ENCODE measurements around the gene KLF9.

The KLF9 gene

DNA sequence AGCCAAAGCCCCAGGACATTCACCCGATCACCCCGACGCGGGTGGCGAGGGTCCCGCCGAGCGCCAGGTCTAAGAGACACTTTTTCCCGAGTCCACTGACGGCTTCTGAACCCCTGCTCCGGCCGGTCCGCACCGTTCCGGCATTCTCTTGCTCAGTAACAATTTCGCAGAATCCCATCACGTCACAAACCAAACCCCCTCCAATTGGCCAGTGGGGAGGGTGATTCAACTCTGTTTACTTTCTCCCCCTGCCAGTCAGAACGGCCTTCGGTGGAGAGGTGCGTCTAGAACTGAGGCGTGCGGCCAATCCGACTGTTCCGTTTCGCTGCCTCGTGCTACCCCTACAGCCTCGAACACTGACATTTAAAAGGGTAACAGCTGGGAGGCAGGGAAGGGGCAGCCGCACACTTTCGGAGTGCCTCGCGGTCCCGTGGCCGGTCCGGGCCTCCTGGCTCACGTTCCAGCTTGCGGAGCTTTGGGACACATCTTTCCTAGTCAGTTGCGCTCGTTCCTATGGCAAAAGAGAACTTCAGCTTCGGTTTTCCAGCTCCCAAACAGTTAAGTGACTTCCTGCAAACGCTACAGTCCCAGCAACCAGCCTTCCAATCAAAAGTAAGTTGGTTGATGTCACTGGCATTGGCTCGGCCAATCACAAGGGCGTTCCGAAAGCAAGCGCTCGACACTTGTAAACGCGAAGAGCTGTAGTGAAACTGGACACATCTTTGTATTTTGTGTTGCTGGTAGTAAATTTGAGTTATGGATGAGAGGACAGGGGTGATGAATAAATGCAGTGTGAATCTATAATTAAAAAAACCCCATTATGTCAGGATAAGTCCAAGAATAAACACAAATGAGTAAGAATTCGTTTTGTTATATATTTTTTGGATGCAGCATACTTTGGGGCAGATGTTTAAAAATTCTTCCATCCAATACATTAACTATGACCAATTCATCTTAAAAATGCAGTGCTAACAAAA is at the start of gene KLF9:
Gene KLF9, minus strand, starts transcription at position 859 of the 977 bp plus-strand sequence. CDS start 1,294 bp downstream, outside the sequence.
- peak; percentile 97 for DNase-seq (ENCODE audit: low read depth)

DNA sequence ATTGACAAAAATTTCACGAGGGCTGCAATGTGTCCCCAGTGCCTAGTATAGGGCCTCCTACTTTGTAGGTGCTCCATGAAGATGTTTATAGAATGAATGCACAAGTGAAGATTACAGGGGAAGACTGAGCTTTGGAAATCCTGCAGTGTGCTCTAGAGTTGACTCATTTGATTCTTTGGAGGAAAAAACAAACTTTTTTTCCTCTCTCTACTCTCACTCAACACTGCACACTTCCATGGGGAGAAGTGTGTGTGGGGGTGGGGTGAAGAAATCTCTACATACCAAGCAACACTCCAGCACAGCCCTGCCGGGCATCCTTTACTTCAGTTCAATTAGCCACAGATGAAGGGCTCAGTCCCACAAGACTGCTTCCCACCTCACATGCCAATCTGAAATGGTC is 49.4 kb upstream of the KLF9 start:
- no peak for DNase-seq (ENCODE audit: low read depth)

DNA sequence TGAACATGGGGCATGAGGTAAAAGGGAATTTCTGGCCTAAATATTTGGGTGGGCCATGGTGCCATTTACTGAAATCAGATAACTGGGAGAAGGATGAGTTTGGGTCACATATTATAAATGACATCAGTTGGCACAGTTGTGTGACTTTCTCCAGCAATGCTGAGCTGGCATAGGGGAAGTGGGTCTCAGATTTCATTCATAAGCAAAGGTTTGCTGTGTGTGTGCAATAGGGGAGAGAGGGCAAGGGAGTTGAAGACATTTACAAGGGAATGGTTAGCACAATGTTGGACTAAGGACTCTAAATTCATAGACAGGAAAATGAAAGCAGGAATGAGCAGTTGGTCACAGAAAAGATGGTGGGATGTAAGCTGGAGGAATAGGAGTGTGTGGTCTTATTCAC is 47.8 kb upstream of the KLF9 start:
- DNase-seq (ENCODE audit: low read depth) = no peak

DNA sequence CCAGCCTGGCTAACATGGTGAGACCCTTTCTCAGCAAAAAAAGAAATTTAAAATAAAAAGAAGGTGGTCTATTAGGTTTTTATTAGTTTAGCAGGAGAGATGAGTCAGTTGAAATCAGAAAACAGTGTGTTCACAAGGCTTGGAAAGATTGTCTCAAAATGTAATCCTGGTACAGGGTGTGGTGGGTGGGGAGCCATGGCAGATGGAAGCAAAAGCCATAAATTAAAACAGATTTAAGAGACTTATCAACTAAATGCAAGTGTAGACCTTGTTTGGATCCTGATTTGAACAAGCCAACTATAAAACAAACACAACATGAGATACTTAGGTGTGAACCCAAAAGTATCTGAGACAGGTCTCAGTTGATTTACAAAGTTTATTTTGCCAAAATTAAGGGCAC is 42.8 kb upstream of the KLF9 start:
- no peak for DNase-seq (ENCODE audit: low read depth)

DNA sequence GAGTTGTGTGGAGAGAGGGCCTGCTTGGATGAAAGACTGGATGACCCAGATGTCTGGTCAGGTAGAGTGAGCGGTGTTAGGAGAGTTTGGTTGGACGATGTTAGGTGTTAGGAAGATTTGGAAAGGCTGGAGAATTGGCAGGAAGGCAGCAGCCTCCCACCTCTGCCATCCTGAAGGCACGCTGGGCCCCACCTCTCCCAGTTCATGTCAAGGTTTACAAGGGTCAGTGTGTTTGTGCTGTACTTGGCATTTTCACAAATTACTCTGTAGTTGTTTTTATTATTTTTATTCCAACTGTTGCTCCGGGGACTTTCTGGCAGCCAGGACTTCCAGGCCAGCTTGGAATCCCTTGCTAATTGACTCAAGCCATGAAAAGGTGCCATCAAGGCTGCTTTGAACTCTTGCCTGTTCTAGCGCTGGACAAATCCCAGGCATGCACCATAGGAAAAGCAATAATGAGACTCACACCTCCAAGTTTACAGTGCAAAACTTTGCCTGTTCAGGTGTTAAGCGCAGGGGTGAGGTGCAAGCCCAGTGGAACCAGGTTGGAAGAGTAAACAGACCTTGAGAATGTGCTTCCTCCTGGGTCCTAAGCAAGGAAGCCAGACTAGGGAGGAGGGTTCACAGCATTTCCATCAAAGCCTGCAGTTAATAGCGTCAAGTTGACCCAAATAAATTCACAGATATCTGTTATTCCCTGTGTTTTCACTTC is 41.7 kb upstream of the KLF9 start:
- no peak for DNase-seq (ENCODE audit: low read depth)

DNA sequence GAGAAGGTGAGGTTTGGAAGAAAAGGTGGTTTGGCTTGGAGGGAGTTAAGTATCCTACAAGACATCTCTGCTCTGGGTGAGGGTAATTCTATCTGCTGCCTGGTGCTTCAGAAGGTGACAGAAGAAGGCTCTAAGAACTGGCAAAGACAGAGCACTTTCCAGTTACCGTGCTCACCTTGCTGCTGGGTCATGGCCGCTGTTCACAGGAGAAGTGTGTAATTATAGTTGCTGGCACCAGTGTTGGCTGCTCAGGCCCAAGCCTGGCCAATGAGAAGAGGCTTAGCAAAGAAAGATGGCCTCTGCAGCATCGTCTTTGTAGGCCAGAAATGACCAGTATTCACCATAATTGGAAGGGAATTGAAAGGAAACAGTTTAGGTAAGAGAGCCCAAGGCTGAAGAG is 37.9 kb upstream of the KLF9 start:
- DNase-seq (ENCODE audit: low read depth) = no peak

DNA sequence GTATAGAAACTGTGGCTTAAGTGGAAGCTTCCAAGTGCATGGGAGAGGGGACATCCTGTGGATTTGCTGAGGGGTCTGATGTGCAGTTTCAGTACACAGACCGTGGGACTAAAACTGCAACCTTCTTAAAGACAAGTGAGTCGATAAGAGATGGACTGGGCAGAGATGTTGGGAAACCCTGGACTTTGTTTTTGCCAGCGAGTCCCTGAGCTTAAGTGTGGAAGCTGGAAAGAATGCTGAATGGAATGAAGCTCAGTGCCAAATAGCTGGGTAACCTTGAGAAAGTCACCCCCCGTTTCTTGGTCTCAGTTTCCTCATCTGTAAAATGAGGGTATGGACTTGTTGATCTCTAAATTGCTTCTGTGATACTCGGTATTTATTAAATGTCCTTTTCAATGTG is 37.3 kb upstream of the KLF9 start:
- no peak for DNase-seq (ENCODE audit: low read depth)

DNA sequence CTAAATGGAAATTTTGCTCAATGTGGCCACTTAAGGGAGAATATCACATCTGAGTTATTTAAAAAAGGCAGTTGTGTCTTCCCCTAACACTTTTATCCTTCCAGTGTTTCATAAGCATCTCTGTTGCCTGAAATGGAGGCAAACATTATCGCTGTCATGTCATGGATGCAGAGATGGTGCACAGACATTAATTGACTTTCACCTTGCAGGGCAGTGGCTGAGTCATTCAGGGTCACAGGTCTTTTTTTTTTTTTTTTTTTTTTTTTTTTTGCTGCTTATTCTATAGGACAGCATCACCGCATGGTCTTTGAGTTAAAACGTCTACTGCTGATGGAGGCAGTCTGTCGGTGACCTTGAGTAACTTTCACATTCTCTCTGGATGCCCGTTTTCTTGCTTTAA is 36.3 kb upstream of the KLF9 start:
- no peak for DNase-seq (ENCODE audit: low read depth)

DNA sequence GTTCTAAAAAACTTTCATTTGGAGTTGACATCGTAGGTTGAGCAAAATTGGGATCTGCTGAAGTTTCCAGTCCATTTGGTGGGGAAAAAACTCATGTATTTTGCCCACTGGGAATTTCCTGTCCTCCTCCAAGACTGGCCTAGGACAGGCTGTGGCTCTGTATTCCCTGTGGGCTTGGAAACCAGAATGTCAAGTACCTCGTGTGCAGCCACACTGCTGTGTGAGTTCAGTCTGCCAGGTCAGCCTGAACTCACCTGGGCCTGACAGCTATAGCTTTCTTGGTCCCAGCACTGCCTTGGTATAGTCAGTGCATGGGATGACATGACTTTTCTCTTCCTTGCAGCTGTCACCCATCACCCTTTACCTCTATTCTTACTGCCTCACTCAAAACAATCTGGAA is 35.0 kb upstream of the KLF9 start:
- DNase-seq (ENCODE audit: low read depth) = no peak

DNA sequence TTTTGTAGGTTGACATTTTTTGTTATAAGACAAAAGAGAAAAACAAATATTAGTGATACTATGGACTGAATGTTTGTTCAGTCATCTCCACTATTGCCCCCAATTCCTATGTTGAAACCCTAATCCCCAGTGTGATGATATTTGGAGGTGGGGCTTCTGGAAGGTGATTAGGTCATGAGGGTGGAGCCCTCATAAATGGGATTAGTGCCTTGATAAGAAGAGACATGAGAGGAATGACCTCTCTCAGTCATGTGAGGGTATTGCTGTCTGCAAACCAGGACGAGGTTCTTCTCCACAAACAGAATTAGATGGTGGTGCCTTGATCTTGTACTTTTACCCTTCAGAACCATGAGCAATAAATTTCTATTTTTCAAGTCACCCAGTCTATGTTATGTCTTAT is 34.5 kb upstream of the KLF9 start:
- no peak for DNase-seq (ENCODE audit: low read depth)

DNA sequence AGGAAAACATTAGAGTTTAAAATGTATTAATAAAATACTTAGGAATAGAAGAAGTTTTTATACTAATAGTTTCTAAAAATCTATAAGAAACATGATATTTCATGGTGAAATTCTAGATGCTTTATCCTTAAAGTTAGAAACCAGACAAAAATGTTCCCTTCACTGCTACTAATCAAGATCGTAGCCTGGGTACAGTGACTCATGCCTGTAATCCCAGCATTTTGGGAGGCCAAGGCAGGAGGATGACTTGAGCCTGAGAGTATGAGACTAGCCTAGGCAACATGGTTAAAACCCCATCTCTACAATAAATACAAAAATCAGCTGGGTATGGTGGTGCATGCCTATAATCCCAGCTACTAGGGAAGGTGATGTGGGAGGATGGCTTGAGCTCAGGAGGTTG is 30.4 kb upstream of the KLF9 start:
- no peak for DNase-seq (ENCODE audit: low read depth)

DNA sequence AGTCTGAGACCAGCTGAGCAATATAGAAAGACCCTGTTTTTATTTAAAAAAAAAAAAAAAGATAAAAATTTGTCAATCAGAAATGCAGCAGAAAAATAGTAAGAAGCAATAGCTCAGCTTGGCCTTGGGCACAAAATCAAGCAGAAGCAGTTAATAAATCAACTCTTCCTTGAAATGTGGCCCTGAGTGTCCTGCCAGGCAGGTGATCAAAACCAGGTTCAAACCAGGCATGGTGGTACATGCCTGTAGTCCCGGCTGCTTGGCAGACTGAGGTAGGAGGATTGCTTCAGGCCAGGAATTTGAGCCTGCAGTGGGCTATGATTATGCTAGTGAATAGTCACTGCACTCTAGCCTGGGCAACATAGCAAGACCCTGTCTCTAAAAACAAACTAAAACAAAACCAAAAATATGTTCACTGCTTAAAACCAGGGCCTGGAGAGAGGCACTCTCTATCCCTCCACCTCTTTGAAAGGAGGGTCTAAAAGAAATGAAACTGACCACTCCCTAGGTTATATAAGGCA is 27.9 kb upstream of the KLF9 start:
- no peak for DNase-seq (ENCODE audit: low read depth)

DNA sequence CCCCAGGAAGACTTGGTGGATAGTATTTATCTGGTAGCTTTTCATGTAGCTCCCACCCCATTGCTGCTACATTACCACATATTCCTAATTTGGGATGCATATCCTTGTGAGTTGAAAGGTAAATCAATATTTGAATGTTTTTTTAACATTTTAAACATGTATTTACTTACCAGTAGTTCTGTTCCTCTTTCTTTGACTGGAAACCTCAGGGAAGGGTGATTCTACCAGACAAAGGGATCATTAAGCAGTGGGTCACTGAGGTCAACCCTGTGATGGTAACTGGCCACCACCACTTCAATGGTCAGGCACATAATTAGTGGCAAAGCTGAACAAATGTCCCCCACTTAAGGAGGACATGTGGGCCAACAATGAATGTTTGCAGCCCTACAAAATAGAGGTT is 27.2 kb upstream of the KLF9 start:
- DNase-seq (ENCODE audit: low read depth) = no peak

DNA sequence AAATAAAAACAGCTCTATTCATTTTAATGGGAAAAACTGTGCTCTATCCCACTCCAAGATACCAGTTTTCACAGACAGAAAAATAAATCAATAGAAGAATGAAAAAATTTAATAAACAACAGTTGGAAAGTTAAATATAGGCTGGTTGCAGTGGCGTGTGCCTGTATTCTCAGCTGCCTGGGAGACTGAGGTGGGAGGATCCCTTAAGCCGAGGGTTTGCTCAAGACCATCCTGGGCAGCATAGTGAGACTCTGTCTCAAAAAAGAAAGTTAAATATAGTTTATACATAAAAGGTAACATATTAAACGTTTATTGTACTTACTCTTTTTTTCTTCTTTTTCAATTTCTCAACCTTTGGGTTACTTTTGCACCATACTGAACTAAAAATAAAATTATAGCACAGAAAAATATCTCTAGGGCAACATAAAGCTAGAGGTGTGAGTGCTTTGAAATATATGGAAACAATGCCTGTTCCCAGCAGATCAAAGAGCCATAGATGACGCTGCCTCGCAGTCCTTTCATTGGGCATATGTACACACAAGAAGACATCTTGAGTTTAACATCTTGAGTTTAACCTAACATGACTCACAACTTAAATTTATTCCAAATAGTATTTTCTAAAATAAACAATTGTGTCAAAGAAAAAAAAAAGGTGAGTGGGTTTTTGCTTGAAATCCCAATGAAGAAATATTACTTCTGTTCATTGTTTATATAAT is 25.7 kb upstream of the KLF9 start:
- peak; percentile 27 for DNase-seq (ENCODE audit: low read depth)

DNA sequence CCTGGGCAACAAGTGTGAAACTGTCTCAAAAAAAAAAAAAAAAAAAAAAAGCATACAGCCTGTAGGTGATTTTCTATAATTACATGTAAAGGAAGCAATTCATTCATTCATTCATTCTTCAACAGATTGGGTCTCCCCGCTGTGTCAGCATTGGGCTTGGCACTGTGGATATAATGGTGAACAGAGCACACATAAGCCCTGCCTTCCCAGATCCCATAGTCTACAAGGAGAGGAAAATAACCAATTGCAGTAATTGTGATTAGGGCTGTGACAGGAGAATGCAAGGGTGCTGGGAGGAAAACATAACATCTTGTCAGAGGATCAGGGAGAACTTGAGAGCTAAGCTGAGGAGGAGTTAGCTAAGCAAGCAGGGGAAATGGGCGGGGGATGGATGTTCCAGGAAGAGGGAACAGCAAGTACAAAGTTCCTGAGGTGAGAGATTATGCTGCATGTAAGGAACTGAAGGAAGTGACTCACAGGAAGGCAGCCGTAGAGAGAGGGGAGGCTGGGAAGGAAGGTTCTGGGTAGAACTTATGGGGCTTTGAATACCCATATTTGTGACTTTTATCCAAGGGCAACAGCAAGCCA is 24.0 kb upstream of the KLF9 start:
- DNase-seq (ENCODE audit: low read depth) = peak; percentile 63

DNA sequence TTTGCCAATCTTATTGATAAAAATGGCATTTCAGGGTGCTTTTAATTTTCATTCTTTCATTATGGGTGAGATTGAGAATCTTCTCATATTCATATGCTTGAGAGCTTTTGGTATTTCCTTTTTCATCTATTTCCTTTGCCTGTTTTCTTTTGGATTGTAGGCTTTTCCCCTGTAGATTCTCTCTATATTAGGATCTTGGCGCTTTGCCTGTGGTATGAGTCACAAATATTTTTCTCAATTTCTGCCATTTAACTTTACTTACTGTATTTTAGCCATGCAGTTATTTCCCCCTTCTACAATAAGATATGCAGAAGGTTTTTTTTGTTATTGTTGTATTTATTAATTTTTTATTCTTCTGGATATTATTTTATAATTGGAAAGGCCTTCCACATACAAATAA is 21.5 kb upstream of the KLF9 start:
- peak; percentile 53 for DNase-seq (ENCODE audit: low read depth)

DNA sequence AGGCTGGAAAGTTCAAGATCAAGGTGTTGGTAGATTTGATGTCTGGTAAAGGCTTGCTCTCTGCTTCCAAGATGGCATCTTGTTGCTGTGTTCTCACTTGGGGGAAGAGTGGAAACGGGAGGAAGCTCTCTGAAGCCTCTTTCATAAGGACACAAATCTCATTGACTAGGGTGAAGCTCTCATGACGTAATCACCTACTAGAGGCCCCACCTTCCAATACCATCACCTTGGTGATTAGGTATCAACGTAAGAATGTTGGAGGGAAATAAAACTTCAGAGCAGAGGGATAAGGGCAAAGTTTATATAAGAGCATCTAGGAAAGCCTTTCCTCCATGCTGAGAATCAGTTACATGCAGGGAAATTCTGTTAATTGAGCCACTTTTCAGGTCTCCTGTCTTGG is 15.4 kb upstream of the KLF9 start:
- DNase-seq (ENCODE audit: low read depth) = no peak

DNA sequence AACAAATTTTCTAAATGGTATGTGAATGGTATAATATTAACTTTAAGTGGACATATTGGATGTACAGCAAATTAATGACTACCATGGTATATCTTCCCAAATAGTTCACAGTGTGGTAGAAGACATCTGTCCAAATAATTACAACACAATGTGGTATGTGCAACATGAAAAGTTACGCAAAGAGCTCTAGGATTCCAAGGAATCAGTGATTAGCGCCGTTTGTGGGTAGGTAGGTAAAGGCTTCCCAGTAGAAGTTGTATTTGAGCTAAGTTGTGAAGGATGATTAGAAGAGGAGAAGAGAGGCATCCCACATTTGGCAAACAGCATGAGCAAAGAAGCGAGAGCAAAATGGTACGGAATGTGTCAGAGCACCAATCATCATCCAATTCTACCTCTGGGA is 14.3 kb upstream of the KLF9 start:
- no peak for DNase-seq (ENCODE audit: low read depth)

DNA sequence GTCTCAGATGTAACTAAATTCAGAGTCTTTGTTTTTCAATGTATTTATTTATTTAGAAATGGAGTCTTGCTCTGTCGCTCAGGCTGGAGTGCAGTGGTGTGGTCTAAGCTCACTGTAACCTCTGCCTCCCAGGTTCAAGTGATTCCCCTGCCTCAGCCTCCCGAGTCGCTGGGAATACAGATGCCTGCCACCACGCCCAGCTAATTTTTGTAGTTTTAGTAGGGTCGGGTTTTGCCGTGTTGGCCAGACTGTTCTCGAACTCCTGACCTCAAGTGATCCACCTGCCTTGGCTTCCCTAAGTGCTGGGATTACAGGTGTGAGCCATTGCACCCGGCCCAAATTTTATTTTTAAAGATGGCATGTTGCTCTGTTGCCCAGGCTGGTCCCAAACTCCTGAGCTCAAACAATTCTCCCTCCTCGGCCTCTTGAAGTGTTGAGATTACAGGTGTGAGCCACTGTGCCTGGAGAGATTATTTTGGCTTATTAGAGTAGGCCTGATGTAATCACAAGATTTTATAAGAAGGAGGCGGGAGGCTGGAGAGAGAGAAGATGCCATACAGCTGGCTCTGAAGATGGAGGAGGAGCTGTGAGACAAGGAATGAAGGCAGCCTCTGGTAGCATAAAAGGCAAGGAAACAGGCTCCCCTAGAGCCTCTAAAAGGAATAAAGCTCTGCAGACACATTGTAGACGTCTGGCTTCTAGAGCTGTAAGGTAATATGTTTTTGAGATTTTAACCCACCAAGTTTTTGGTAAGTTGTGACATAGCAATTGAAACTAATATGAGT is 12.9 kb upstream of the KLF9 start:
- DNase-seq (ENCODE audit: low read depth) = no peak

DNA sequence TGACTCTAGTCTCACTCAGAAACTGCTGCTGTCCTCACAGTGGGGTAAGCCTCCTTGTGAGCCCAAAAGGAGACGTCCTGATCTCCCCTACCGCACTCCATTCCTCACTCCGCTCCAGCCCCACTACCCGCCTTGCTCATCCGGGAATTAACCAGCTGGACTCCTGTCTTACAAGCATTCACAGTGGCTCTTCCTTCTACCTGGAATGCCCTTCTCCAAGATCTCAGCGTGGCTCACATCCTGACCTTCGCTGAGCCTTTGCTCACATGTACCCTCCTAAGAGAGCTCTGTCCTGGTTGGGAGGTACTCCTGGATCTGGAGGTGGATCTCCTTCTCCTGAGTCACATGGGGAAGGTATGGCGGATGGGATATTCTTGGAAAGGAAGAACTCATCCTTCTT is 10.7 kb upstream of the KLF9 start:
- DNase-seq (ENCODE audit: low read depth) = no peak

DNA sequence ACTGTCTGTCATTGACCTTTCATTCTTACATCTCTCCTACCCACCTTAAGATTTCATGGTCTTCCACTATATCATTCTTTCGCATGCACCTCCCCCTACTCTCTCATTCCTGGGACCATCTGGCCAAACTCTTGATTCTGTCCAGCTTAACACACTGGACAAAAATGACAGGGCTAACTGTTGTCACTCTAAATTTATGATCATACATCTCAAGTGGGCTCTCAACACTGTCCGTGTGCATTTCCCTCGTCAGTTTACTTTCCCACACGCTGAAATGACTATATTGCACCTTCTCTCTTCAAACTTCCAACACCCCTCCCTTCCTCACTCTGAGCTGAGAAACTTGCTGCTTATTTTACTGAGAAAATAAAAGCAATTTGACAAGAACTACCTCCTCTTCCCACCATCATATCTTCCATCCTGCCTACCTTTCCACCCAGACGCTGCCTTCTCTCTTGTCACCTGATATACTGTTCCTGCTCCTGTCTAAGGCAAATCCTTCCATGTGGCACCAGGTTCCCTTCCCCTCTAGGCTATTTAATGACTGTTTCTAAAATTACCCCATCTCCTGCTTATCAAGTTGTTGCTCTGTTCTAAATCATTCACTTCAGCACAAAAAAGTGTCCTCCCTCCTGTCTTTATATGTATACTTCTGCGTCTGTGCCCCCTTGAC is 8.1 kb upstream of the KLF9 start:
- no peak for DNase-seq (ENCODE audit: low read depth)

Data from fibroblast of the conjunctiva (primary cell).